Activated T-helper 1 cell treated with Interleukin-2 at 50 U/mL for 16 hours (primary cell): Measurements from ENCODE around the gene EPS8.

ENCODE experiments used
- DNase-seq: peaks from one replicate; pipeline ENCODE4 v3.0.0-alpha.2; 2020; ENCODE audit warnings: low read depth

EPS8 gene

DNA sequence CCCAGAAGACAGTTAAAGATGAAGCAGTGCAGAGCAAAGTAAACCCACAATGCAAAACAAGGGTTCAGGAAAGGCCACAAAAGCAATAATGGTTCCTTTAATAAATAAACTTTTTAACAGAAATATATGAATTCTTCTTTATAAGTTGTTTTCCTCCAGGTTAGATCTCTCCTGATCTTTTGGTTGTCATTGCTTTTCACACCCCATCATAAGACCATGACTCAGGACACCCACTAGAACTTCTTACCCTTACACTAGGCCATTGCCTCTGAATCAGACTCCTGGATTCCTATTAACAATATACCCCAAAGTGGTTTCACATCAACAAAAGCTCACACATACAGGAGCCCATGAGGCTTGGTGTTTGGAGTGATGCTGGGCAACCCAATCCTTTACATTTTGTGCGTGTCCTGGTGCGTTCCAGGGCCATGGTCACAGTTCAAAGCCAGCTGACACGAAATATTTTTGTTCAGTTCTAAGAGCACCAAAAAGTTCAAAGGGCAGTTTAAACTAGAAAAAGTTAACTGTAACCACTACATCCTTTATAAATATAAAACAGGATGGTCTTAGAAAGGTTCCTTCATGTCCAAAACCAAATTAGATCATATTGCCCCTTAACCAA is 187.0 kb downstream of the EPS8 start:
- DNase-seq, result no peak

DNA sequence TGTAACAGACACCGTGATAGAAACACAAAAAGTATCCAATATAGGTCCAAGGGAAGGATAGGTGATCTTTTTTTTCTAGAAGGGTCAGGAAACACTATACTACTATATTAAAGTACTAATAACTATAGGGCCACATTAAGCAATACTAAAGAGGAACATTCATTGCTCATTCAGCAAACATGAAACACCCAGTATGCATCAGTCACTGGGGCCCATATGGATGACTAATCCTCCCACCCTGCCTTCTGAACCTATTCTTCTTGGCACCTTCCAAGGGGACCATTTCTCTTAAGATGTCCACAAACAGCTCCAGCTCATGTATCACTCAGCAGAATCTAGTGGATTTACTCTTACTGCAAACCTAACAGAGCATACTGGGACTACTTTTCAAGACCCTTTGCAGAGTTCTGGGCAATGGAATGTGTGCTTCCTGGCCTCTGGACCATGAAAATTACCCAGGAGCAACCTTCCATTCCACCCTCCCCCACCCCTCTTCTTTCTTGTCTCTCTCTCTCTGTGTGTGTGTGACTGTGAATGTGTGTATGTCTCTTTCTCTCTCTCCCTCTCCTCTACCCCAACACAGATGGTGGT is 187.9 kb downstream of the EPS8 start:
- no peak for DNase-seq

DNA sequence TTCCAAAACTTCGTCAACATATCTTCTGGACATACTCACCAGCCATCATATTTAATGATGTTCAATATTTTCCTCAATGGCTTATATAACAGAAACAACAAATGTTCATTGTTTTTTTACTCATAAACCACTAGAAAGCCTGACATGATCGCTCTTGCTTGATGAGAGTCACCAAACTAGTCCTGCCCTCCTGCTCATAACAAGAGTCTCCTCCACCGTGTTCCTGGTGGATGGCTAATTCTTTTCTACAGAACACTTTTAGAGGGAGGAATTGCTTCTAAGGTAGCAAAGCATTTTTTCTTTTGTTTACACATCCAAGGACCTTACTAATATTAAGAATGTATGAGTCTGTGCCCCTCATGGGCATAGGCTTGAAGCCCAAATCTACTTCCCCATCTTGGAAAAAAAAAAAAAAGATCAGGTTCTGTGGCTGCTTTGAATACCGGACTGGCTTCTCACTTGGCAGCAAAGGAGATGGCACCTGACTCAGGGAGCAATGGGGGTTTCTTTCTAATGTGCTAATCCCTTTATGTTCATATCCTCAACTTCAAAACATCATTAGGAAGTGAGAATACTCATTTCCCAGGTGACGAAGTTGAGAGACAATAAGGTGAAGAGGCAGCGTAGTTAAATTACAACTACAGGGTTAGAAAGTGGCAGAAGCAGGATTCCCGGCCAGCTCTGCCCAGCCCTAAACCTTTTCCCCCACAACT is 188.8 kb downstream of the EPS8 start:
- DNase-seq, result no peak

DNA sequence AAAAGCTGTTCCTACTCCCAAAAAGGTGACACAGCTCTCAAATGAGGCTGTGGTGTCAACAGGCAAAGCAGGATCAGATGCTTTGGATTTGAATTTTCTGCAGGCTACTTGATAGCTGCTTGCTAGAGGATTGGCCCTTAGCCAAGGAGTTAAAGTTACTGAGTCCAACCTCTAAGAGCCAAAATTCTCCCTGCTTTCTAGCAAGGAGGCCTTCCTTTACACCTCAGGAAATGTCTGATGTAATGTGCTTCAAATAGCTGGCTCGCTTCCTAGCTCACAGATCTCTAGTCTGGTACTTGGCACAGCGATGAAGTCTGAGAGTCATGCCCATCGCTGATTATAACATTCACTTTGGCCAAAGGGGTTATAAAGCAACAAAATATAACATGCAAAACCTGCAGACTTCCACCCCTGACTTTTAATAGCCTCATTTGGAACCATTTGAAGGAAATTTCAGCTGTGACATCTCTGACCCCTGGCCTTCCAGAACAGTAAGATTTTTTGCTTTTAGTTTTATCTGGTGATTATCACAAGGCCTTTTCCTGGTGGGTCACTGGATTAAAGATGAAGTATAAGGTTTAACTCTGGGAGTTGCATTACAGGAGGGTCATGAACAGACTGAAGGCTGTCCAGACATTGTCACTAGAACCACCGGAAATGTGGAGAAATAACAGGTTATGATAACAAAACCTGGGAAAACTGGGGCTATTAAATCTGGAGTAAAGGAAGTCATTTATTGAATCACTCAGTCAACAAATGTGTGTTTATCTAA is 189.7 kb downstream of the EPS8 start:
- DNase-seq, result no peak

DNA sequence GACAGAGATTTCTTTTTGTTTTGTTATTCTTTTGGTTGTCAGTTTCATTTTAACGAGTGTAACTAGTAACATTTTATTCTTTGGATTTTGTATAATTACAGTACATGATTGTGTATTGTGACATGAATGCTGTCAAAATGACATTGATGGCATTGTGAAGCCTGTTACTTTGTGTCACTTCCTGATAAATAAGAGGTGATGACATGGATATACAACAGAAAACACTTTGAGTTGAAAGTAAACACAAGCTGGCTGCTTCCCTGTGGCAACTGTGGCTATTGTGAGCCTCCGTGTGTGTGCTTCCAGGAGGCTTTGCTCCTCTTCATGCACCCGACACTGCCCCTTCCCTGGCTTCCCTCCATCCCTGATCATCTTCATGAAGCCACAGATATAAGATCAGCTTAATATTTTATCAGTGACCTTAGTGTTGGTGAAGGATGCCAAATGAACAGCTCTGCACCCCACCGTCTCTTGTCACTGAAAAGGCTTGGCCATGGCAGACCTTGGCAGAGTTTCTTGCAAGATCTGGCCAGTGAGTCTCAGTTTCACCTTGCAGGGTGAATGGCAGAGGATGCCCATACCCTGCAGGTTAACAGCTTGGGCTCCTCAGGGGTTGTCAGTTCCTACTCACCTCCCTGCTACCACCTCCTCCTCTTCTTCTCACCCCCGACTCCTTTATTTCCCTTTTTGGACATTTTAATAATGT is 191.9 kb downstream of the EPS8 start:
- no peak for DNase-seq

DNA sequence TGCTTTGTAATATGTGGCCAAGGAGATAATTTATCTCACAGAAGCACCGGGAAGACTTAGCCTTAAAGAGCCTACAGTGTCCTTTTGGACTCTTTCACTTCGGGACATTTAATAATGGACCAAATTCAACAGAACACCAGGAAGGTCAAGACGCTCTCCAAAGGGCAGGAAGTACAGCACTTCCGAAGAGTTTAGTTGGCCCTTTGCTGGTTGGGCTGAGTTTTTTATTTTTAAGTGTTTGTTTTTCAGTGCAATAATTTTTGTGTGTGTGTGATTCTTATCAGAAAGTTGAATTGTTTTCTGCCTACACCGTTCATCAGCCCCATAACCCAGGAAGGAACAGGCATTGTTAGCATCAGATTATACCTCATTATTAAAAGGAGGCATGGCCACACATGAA is 193.0 kb downstream of the EPS8 start:
- no peak for DNase-seq

DNA sequence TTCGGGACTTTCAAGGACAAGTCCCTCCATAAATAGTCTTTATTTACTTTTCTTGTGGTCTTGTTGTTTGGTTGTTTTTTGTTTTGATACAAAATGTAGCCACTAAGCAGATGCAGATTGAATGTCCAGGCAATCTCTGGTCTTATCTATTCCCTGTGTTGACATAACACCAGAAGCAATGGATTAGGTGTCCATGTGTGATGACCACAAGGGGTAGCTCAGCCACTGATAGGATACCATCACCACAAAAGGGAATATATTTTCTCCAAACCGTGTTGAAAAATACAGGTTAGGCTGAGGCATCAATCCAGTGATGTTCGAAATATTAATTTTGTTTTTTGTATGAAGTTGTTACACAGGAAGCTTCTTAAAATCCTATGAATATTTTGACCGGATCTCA is 196.3 kb downstream of the EPS8 start:
- DNase-seq, result no peak

DNA sequence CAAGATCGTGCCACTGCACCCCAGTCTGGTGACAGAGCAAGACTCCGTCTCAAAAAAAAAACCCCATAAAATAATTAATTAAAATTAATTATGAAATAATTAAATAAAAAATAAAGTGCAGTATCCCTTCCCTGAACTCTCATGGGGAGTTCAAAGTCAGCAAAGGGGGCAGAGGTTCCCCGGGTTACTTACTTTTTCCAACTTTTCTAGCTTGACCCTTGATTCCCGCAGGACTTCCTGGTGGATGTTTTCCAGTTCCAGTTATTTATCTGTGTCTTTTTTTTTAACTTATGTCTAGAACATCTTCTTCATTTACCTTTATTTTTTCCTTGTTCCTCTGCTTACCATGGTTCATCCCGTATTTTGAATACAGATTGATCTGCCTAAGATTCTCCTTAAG is 197.4 kb downstream of the EPS8 start:
- DNase-seq, result no peak

DNA sequence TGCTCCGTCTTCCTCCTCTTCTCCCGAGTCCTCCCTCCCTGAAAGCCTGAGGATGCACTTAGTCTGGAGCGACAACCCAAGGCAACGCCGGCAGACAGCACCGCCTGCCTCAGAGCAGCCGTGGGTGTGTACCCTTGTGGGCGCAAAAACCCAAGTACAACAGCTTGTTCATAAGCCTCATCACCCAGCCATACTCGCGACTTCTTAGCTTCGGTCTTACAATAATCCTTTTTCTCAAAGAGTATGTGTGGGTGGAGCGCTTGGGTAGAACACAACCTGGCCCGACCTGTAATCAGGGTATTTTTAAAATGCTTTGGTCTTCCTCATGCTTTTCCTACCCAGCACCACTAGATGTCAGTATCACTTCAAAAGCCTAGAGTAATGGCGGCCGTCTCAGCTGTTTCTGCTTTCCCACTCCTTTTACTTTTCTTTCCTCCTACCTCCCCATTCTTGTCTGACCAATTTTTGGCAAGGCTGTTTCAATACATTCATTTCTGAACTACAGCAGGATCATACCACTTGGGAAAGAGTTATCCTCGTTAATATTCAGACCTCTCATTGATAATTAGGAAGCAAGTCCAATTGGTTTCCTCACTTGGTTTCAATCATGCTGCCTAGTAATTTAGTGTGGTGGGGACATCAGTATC is 198.9 kb downstream of the EPS8 start:
- DNase-seq, result no peak

DNA sequence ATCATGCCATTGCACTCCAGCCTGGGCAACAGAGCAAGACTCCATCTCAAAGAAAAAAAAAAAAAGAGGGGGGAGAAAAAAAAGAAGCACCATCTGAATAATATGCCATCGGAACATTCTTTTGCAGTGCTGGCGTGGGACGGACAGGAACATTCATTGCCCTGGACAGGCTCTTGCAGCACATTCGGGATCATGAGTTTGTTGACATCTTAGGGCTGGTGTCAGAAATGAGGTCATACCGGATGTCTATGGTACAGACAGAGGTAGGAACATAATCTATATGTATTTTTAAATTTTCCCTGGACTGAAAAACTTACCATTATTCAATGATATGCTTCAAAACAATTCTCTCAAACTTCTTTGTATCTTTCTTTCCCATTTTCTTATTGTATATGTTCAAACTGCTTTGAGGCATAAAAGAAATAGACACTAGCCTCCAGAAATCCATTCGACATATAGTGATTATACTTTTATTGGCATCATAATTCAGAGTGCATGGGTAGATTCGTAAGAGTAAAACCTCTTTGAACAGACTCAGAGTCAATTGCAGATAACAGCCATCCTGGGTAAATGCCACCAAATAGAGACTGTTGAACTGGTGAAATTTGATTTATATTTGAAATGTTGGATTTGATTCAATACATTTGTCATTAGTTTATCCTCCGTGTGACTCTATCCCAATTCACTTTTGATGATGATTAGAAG is 199.7 kb downstream of the EPS8 start:
- no peak for DNase-seq

DNA sequence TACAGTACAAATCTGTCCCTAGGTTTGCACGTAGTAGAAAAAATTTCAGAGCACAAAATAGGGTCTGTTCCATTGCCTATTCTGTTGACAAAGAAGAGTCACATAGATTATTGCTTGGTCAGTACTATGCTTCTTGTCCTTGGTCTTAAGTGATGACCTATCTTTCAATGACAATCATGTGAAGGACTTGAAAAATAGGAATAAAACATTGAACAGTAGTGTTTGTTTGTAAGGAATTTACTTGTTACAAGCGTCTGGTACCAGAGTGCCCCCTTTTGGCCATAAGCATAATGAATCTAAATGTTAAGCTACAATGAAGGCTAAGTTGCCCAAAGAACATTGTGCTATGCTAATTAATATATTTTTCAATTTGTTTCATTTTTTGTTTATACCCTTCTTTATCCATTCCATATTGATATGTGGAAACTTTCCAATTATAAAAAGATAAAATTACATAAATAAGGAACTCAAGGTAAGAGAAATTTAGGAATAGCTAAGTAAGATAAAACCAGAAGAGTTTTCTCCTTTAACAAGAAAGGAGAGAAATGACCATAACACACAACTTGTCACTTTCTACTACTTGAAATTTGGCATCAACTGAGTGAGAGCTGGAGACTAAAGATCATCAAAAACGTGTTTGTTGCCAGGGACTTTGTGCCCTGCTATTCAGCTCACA is 204.7 kb downstream of the EPS8 start:
- no peak for DNase-seq

DNA sequence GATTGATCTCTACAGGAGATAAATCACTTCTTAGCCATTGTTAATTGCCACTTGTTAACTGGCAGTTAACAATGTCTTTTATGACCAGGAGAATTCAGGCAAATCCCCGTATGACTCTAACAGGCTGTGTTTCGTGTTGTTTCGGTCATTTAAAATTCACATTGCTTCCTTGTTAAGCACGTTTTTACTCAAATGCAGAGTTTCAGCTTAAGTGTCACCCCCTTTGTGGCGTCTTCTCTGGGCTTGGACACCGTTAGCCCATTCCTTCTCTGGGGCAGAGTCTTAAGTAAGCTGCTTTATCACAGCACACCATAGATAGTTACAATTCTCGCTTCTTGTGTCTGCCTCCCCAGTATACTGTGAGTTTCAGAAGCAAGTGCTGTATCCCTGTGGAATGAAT is 205.4 kb downstream of the EPS8 start:
- no peak for DNase-seq

DNA sequence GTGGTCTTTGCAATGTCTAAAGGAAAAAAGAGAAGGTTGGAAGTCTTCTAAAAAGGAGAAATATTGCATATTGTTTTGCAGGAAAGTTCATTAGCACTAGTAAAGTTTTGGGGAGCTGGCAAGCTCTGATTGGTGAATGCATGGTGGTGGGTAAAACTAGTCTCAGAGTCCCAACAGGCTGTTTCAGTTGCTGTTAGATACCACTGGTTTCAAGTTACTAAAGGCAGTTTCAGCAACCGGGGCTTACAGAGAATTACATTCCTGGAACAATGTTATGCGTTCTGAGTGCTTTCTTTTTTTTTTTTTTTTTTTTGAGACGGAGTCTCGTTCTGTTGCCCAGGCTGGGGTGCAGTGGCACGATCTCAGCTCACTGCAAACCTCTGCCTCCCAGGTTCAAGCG is 208.2 kb downstream of the EPS8 start:
- DNase-seq, result no peak

DNA sequence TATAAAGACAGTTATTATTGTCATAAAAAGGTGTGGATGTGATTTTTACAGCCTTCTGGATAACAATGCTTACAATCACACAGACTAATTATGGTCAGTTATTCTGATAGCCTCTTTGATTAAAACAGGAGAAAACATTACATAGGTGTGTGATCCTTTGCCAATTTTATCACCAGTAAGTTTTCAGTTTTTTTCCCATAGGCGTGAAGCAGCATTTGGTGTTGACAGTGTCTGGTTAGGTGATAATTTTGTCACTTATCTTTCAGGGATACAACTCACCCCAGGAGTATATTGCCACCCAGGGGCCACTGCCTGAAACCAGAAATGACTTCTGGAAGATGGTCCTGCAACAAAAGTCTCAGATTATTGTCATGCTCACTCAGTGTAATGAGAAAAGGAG is 208.8 kb downstream of the EPS8 start:
- no peak for DNase-seq

DNA sequence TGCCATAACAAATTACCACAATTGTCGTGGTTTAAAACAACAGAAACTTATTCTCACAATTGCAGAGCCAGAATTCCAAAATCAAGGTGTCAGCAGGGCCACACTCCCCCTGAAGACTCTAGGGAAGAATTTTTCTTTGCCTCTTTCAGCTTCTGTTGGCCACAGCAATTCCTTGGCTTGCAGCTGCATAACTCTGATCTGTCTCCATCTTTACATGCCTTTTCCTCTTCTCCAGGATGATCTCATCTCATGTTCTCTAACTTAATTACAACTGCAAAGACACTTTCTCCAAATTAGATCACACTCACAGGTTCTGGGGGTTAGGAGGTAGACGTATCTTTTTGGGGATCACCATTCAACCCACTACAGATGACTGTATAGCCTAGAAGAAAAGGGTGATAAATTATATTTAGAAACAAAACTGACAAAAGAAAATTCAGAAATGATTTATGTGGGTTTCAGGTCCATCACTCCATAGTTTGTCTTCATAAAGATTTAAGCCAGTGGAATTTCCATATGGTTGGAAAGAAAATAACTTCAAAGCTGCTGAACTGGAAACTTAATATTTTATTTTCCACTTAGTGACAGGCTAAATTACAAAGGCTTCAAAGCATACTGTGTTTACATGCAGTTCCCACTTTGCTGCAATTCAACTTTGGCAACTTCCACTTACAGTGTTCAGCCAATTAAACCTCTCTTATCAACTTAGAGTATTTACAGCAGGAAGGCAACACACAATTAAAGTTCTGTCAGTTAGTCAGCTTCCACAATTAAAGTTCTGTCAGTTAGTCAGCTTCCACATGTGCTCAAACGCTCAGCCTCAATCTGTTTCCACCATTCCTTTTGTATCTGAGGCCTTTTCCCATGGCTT is 213.3 kb downstream of the EPS8 start:
- no peak for DNase-seq

DNA sequence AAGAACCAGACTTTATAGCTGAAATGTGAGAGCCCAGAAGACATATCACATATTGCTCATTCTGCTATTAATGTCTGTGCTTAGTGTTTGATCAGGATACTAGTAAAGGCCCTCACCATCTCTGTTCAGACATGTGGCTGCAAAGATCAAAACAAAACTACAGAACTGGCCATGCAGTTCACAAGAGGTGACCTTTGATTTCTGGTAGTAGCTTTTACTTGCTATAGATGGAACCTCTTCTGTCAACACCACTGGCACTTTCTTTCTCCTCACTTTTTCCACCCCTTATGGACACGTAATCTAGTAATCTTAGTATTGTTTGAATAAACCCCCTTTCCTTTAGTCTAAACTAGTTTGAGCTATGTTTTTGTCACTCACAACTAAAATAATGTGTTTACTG is 214.8 kb downstream of the EPS8 start:
- DNase-seq, result no peak
